Adipocyte (in vitro differentiated cells): ENCODE data around the gene CDC27.
"Not testable (repeated sequence)": the region's sequence is repeated elsewhere in the genome, so short reads cannot be mapped to it uniquely, and the experiment has no call there.

Experiments
- DNase-seq: peaks from one replicate; pipeline ENCODE4 v3.0.0-alpha.2; 2015; ENCODE audit warnings: low read depth
- H3K27me3 ChIP-seq: replicated peaks from 2 replicates; pipeline ENCODE4 v1.7.0; 2013; ENCODE audit warnings: mild to moderate bottlenecking, low read length, moderate library complexity; ENCODE audit not compliant: control insufficient read depth, insufficient read depth
- H3K36me3 ChIP-seq: 2 replicates; pipeline ENCODE4 v1.7.0; 2013; ENCODE audit warnings: low read length, mild to moderate bottlenecking, moderate library complexity; ENCODE audit not compliant: control insufficient read depth, insufficient read depth, severe bottlenecking
- H3K4me1 ChIP-seq: 2 replicates; pipeline ENCODE4 v1.7.0; 2013; ENCODE audit warnings: mild to moderate bottlenecking, low read length, moderate library complexity; ENCODE audit not compliant: control insufficient read depth, insufficient read depth
- H3K4me3 ChIP-seq: 2 replicates; pipeline ENCODE4 v1.7.0; 2013; ENCODE audit warnings: mild to moderate bottlenecking, low read length, moderate library complexity
- H3K9ac ChIP-seq: 2 replicates; pipeline ENCODE4 v1.7.0; 2013; ENCODE audit warnings: mild to moderate bottlenecking, low read length, moderate library complexity
- H3K9me3 ChIP-seq: 2 replicates; pipeline ENCODE4 v1.7.0; 2013; ENCODE audit warnings: mild to moderate bottlenecking, low read length, moderate library complexity; ENCODE audit not compliant: control insufficient read depth

Gene CDC27

GRCh38 chr17:47120521-47121095 lies 68.5 kb downstream of the CDC27 start:
- H3K9me3 ChIP-seq, result no peaks in the 10 kb centered on the region
- peaks cover 63% of the 10 kb centered on the region for H3K36me3 ChIP-seq
- peaks cover 25% of the 10 kb centered on the region for H3K4me1 ChIP-seq
- no peak for DNase-seq
- H3K27me3 ChIP-seq, result no peaks in the 10 kb centered on the region
- peak overlapping the region; percentile 21 for H3K9ac ChIP-seq
- no peak overlapping the region for H3K4me3 ChIP-seq

GRCh38 chr17:47119746-47120520 lies 69.2 kb downstream of the CDC27 start:
- DNase-seq, result peak; percentile 61
- H3K4me3 ChIP-seq, result no peak overlapping the region
- no peaks in the 10 kb centered on the region for H3K27me3 ChIP-seq
- H3K9ac ChIP-seq, result no peak overlapping the region
- H3K9me3 ChIP-seq, result no peaks in the 10 kb centered on the region
- peaks cover 25% of the 10 kb centered on the region for H3K4me1 ChIP-seq
- peaks cover 58% of the 10 kb centered on the region for H3K36me3 ChIP-seq

GRCh38 chr17:47117386-47117785 lies 71.7 kb downstream of the CDC27 start:
- DNase-seq, result no peak
- no peaks in the 10 kb centered on the region for H3K27me3 ChIP-seq

GRCh38 chr17:47106130-47106529 lies 83.0 kb downstream of the CDC27 start:
- no peak overlapping the region for H3K9ac ChIP-seq
- no peaks in the 10 kb centered on the region for H3K36me3 ChIP-seq
- DNase-seq, result no peak

More at GRCh38 chr17:47117386-47117785, 71.7 kb downstream of the CDC27 start:
- Histone ChIP-seq H3K4me3 (no peak overlapping the region), H3K36me3 (peaks cover 35% of the 10 kb centered on the region), H3K4me1 (peaks cover 25% of the 10 kb centered on the region), H3K9ac (no peak overlapping the region), H3K9me3 (no peaks in the 10 kb centered on the region)

GRCh38 chr17:47105246-47105645 lies 83.8 kb downstream of the CDC27 start:
- not testable (repeated sequence) for H3K36me3 ChIP-seq, H3K27me3 ChIP-seq, DNase-seq, H3K4me1 ChIP-seq, H3K9ac ChIP-seq, H3K9me3 ChIP-seq, H3K4me3 ChIP-seq

More at GRCh38 chr17:47106130-47106529, 83.0 kb downstream of the CDC27 start:
- Histone ChIP-seq H3K4me3 (no peak overlapping the region), H3K4me1 (no peaks in the 10 kb centered on the region), H3K27me3 (no peaks in the 10 kb centered on the region), H3K9me3 (no peaks in the 10 kb centered on the region)

- no peaks in the 10 kb centered on the region for H3K27me3 ChIP-seq
- no peaks in the 10 kb centered on the region for H3K36me3 ChIP-seq
- H3K4me3 ChIP-seq, result no peak overlapping the region
- H3K9ac ChIP-seq, result no peak overlapping the region
- peaks cover 10% of the 10 kb centered on the region for H3K4me1 ChIP-seq
- no peak for DNase-seq
- H3K9me3 ChIP-seq, result no peaks in the 10 kb centered on the region
Measured at GRCh38 chr17:47102914-47103313, 86.2 kb downstream of the CDC27 start.

GRCh38 chr17:47099987-47100711 lies 88.9 kb downstream of the CDC27 start:
- DNase-seq, result peak; percentile 95
- H3K4me3 ChIP-seq, result peak overlapping the region; percentile 86
- no peaks in the 10 kb centered on the region for H3K27me3 ChIP-seq

GRCh38 chr17:47099451-47099986 lies 89.6 kb downstream of the CDC27 start:
- H3K9ac ChIP-seq, result peak overlapping the region; percentile 90
- peak overlapping the region; percentile 86 for H3K4me3 ChIP-seq
- DNase-seq, result no peak
- H3K9me3 ChIP-seq, result no peaks in the 10 kb centered on the region
- peaks cover 10% of the 10 kb centered on the region for H3K4me1 ChIP-seq
- H3K36me3 ChIP-seq, result no peaks in the 10 kb centered on the region
- H3K27me3 ChIP-seq, result no peaks in the 10 kb centered on the region

More at GRCh38 chr17:47099987-47100711, 88.9 kb downstream of the CDC27 start:
- Histone ChIP-seq H3K9ac (peak overlapping the region; percentile 90), H3K36me3 (no peaks in the 10 kb centered on the region), H3K9me3 (no peaks in the 10 kb centered on the region), H3K4me1 (peaks cover 10% of the 10 kb centered on the region)

GRCh38 chr17:47096343-47096742 lies 92.8 kb downstream of the CDC27 start:
- peaks cover 10% of the 10 kb centered on the region for H3K4me1 ChIP-seq
- H3K9ac ChIP-seq, result no peak overlapping the region
- no peaks in the 10 kb centered on the region for H3K27me3 ChIP-seq
- no peaks in the 10 kb centered on the region for H3K36me3 ChIP-seq
- no peak for DNase-seq
- H3K4me3 ChIP-seq, result no peak overlapping the region
- peaks cover 5% of the 10 kb centered on the region for H3K9me3 ChIP-seq

- H3K4me1 ChIP-seq, result peaks cover 10% of the 10 kb centered on the region
- H3K27me3 ChIP-seq, result no peaks in the 10 kb centered on the region
- no peak overlapping the region for H3K4me3 ChIP-seq
- peaks cover 5% of the 10 kb centered on the region for H3K9me3 ChIP-seq
- DNase-seq, result no peak
- no peaks in the 10 kb centered on the region for H3K36me3 ChIP-seq
- no peak overlapping the region for H3K9ac ChIP-seq
Measured at GRCh38 chr17:47095268-47095667, 93.8 kb downstream of the CDC27 start.

GRCh38 chr17:47087093-47087492 lies 102.0 kb downstream of the CDC27 start:
- H3K9ac ChIP-seq, result no peak overlapping the region
- H3K9me3 ChIP-seq, result no peaks in the 10 kb centered on the region
- DNase-seq, result no peak
- no peaks in the 10 kb centered on the region for H3K27me3 ChIP-seq
- H3K4me1 ChIP-seq, result peaks cover 7% of the 10 kb centered on the region
- no peaks in the 10 kb centered on the region for H3K36me3 ChIP-seq
- no peak overlapping the region for H3K4me3 ChIP-seq
